ENCODE data around the gene TIGD2.
A peak's percentile ranks its signal among the peaks of the same experiment; 100 is the strongest.

Gene TIGD2

GRCh38 chr4:89110986-89111832 lies at the start of gene TIGD2:
TIGD2 (plus strand) TSS chr4:89111533; CDS start chr4:89112975, 1,442 bp downstream.
- peak; percentile 92 to 99 (median 97) for DNase-seq

- no peak for DNase-seq
Observed at GRCh38 chr4:89064848-89065247, 46.5 kb upstream of the TIGD2 start.

- DNase-seq: no peak
Observed at GRCh38 chr4:89067417-89067816, 43.9 kb upstream of the TIGD2 start.

- DNase-seq: no peak
Observed at GRCh38 chr4:89069481-89069880, 41.9 kb upstream of the TIGD2 start.

GRCh38 chr4:89070041-89070440 lies 41.3 kb upstream of the TIGD2 start:
- no peak for DNase-seq

- DNase-seq: no peak
Observed at GRCh38 chr4:89071311-89071710, 40.0 kb upstream of the TIGD2 start.

GRCh38 chr4:89072921-89073320 lies 38.4 kb upstream of the TIGD2 start:
- no peak for DNase-seq

GRCh38 chr4:89077761-89078160 lies 33.6 kb upstream of the TIGD2 start:
- peak in 2 of 3 donors; percentile 62 to 65 for DNase-seq

- no peak for DNase-seq
Observed at GRCh38 chr4:89078300-89078699, 33.0 kb upstream of the TIGD2 start.

- DNase-seq: peak; percentile 7 to 47 (median 22)
Observed at GRCh38 chr4:89099034-89099433, 12.3 kb upstream of the TIGD2 start.

- DNase-seq: no peak
Observed at GRCh38 chr4:89099471-89099870, 11.9 kb upstream of the TIGD2 start.

- no peak for DNase-seq
Observed at GRCh38 chr4:89100853-89101252, 10.5 kb upstream of the TIGD2 start.

- DNase-seq: peak; percentile 69 to 84 (median 81)
Observed at GRCh38 chr4:89101256-89102161, 9.8 kb upstream of the TIGD2 start.

GRCh38 chr4:89105726-89106125 lies 5.6 kb upstream of the TIGD2 start:
- DNase-seq: no peak

GRCh38 chr4:89108091-89108490 lies 3.2 kb upstream of the TIGD2 start:
- DNase-seq: no peak

- DNase-seq: no peak
Observed at GRCh38 chr4:89109841-89110540, 1.3 kb upstream of the TIGD2 start.

GRCh38 chr4:89110541-89110985 lies 770 bp upstream of the TIGD2 start:
- DNase-seq: no peak

GRCh38 chr4:89111833-89112563 lies 665 bp downstream of the TIGD2 start:
- peak; percentile 31 to 46 (median 38) for DNase-seq

GRCh38 chr4:89113415-89113814 lies 2.1 kb downstream of the TIGD2 start:
- DNase-seq: no peak

- no peak for DNase-seq
Observed at GRCh38 chr4:89114100-89114499, 2.8 kb downstream of the TIGD2 start.

- no peak for DNase-seq
Observed at GRCh38 chr4:89117115-89117514, 5.8 kb downstream of the TIGD2 start.

- no peak for DNase-seq
Observed at GRCh38 chr4:89119166-89119565, 7.8 kb downstream of the TIGD2 start.
